HepG2 (cell line): ENCODE measurements around the gene PDILT. TPM values are rescaled to one million over a fixed set of nuclear protein-coding genes. Genes with fewer than 3 reads are reported as not detected.
A peak's percentile ranks its signal among the peaks of the same experiment; 100 is the strongest.

Experiments
- ATAC-seq: fragments of 200-7000 bp; cut with Tn5 transposase; 3 replicates; pipeline ENCODE4 v1.9.1; 2020; ENCODE audit warnings: mild to moderate bottlenecking, moderate library complexity
- BruUV-seq: library from RNA; stranded (reverse); fragments of 400-500 nt; replicated peaks from 2 replicates; lab custom pipeline; 2021; lab: Mats Ljungman, UMichigan
- CTCF ChIA-PET: fragments of 300-600 bp; formaldehyde crosslinking; extraction: SDS; loops from one replicate; lab custom pipeline; 2021; ENCODE audit warnings: low total read pairs, inconsistent platforms, low intra/inter-chr PET ratio; lab: Yijun Ruan, JAX
- POLR2A ChIA-PET: fragments of 350-600 bp; sonication (Branson Sonifier 250); formaldehyde crosslinking; loops from one replicate; lab custom pipeline; 2020; ENCODE audit warnings: antibody characterized with exemption, inconsistent platforms; lab: Yijun Ruan, JAX
- DNase-seq: peaks from one replicate; pipeline ENCODE4 v3.0.0-alpha.2; 2015; ENCODE audit warnings: low spot score
- FAIRE-seq: peaks from 3 replicates; lab custom pipeline; 2011; peaks lifted over from hg19 to GRCh38; lab: Jason Lieb, UNC
- H2AFZ ChIP-seq: one replicate; pipeline ENCODE4 v1.6.1; 2011; ENCODE audit warnings: low read length, inconsistent platforms
- H3K27ac ChIP-seq: fragments of 300-600 bp; 3 replicates; pipeline ENCODE4 v1.8.0; 2011; ENCODE audit warnings: mixed run types, mild to moderate bottlenecking, mixed read lengths, low read length, inconsistent platforms; ENCODE audit not compliant: insufficient read depth; ENCODE audit errors: extremely low read length
- H3K27me3 ChIP-seq, 2 experiments: fragments of 200-600 bp in 1 of 2; 2 replicates in 1 of 2; 3 replicates in 1 of 2; pipeline versions ENCODE4 v1.6.0 to v1.8.0; 2011; ENCODE audit warnings: low read length in 2 of 2, mild to moderate bottlenecking in 2 of 2, moderate library complexity in 2 of 2, inconsistent platforms in 1 of 2; ENCODE audit not compliant: insufficient read depth in 2 of 2, control insufficient read depth in 1 of 2
- H3K36me3 ChIP-seq, 2 experiments: fragments of 200-600 bp in 1 of 2; replicated peaks in 1 of 2; 2 replicates in 1 of 2; 3 replicates in 1 of 2; pipeline versions ENCODE4 v1.5.1 to v1.8.0; 2011; ENCODE audit warnings: low read length in 2 of 2, inconsistent platforms in 1 of 2; ENCODE audit not compliant: insufficient read depth in 2 of 2, control insufficient read depth in 1 of 2
- H3K4me1 ChIP-seq: 2 replicates; pipeline ENCODE4 v1.5.1; 2012; ENCODE audit warnings: low read length, inconsistent platforms; ENCODE audit not compliant: insufficient read depth
- H3K4me2 ChIP-seq: 2 replicates; pipeline ENCODE4 v1.6.0; 2011; ENCODE audit warnings: low read depth, low read length, inconsistent platforms
- H3K4me3 ChIP-seq, 3 experiments: fragments of 200-600 bp in 1 of 3; sonication (generic), shearing (Covaris generic) in 1 of 3; replicated peaks in 1 of 3; 2 replicates each; pipeline ENCODE4 v1.5.1; 2011 to 2016; ENCODE audit warnings: low read length in 3 of 3, inconsistent platforms in 2 of 3, low read depth in 2 of 3, mild to moderate bottlenecking in 2 of 3, control low read depth in 1 of 3, mixed read lengths in 1 of 3; ENCODE audit not compliant: insufficient read depth in 1 of 3
- H3K79me2 ChIP-seq: one replicate; pipeline ENCODE4 v1.6.1; 2011; ENCODE audit warnings: low read length, inconsistent platforms; ENCODE audit not compliant: insufficient read depth
- H3K9ac ChIP-seq: 2 replicates; pipeline ENCODE4 v1.6.0; 2011; ENCODE audit warnings: mild to moderate bottlenecking, low read depth, low read length, inconsistent platforms; ENCODE audit not compliant: insufficient read depth
- H3K9me3 ChIP-seq: 2 replicates; pipeline ENCODE4 v1.5.1; 2012; ENCODE audit warnings: mild to moderate bottlenecking, low read length
- H4K20me1 ChIP-seq: 2 replicates; pipeline ENCODE4 v1.6.0; 2011; ENCODE audit warnings: inconsistent platforms, mild to moderate bottlenecking, low read length, moderate library complexity; ENCODE audit not compliant: insufficient read depth
- EHMT2 ChIP-seq: fragments of 200-600 bp; sonication (generic); IDR thresholded peaks from 2 replicates; pipeline ENCODE4 v1.7.0; 2017; ENCODE audit warnings: antibody characterized with exemption, low read depth, low read length, borderline replicate concordance
- MEF2D ChIP-seq: sonication (generic); formaldehyde crosslinking; IDR thresholded peaks from 2 replicates; pipeline ENCODE4 v1.5.1; 2020; ENCODE audit warnings: mild to moderate bottlenecking, missing genetic modification reagents
- POGZ ChIP-seq: sonication (generic); formaldehyde crosslinking; IDR thresholded peaks from 2 replicates; pipeline ENCODE4 v1.4.0; 2020; ENCODE audit warnings: mild to moderate bottlenecking, missing genetic modification reagents
- PTBP1 ChIP-seq: fragments of 200-400 bp; formaldehyde crosslinking; IDR thresholded peaks from 2 replicates; pipeline ENCODE4 v1.6.1; 2018; ENCODE audit warnings: low read length, low read depth; ENCODE audit not compliant: poor library complexity, severe bottlenecking
- TFDP1 ChIP-seq: IDR thresholded peaks from 2 replicates; pipeline ENCODE4 v1.6.1; 2016; ENCODE audit warnings: missing compliant biosample characterization, missing genetic modification reagents, borderline replicate concordance
- ZBTB7A ChIP-seq: sonication (generic); formaldehyde crosslinking; IDR thresholded peaks from 2 replicates; pipeline ENCODE4 v1.8.0; 2022; ENCODE audit warnings: mild to moderate bottlenecking, missing genetic modification reagents
- ZMYM4 ChIP-seq: sonication (generic); formaldehyde crosslinking; IDR thresholded peaks from 2 replicates; pipeline ENCODE4 v1.8.1; 2023; ENCODE audit warnings: mild to moderate bottlenecking, missing genetic modification reagents
- ZNF432 ChIP-seq: sonication (generic); formaldehyde crosslinking; IDR thresholded peaks from 2 replicates; pipeline ENCODE4 v1.5.0; 2020; ENCODE audit warnings: missing genetic modification reagents, mild to moderate bottlenecking, borderline replicate concordance
- ZNF567 ChIP-seq: sonication (generic); formaldehyde crosslinking; IDR thresholded peaks from 2 replicates; pipeline ENCODE4 v1.8.1; 2023; ENCODE audit warnings: mild to moderate bottlenecking, missing genetic modification reagents, borderline replicate concordance
- ZNF644 ChIP-seq: IDR thresholded peaks from 2 replicates; pipeline ENCODE4 v1.6.1; 2016; ENCODE audit warnings: low read depth
- WGBS: methylation state at CpG from one replicate; pipeline ENCODE4 v1.1.6; 2017; ENCODE audit warnings: low lambda C conversion rate; 5-methylcytosine and 5-hydroxymethylcytosine counted together
- in situ Hi-C: cut with HindIII; loops from 2 replicates; pipeline ENCODE4 v1.10.0; 2017; ENCODE audit warnings: low pct_unique_long_range_greater_than_20kb; ENCODE audit not compliant: extremely low pct_ligation_motif_present
- intact Hi-C: fragments of 100-400 bp; cut with micrococcal nuclease; formaldehyde crosslinking; loops from one replicate; pipeline ENCODE4 v1.10.0; 2022; ENCODE audit not compliant: unreplicated experiment
- polyA plus RNA-seq, 8 experiments: library from polyadenylated mRNA; depleted of rRNA in 3 of 8; stranded (reverse) in 7 of 8; unstranded in 1 of 8; fragments of >200 nt; fragmentation: Illumina TruSeq in 4 of 8; extraction: Trizol in 4 of 8; gene quantifications; 2 replicates each; pipeline versions ENCODE4 v1.2.1 to v1.2.3, GENCODE V29; 2011 to 2016; ENCODE audit warnings: low read depth in 4 of 8, missing spikeins in 1 of 8, mixed read lengths in 1 of 8; ENCODE audit not compliant: insufficient read depth in 1 of 8
- total RNA-seq, 5 experiments: library from RNA; depleted of rRNA; stranded (reverse); fragments of >200 nt; fragmentation: Illumina TruSeq; extraction: Trizol; gene quantifications; 2 replicates each; pipeline ENCODE4 v1.2.3, GENCODE V29; 2016; ENCODE audit warnings: low read depth in 1 of 5
- TF ChIP-seq, protein P1 (sequence below): IDR thresholded peaks from 2 replicates; pipeline ENCODE4 v1.6.1; 2016; ENCODE audit warnings: low read depth, borderline replicate concordance
- TF ChIP-seq, protein P2 (sequence below): sonication (generic); formaldehyde crosslinking; IDR thresholded peaks from 2 replicates; pipeline ENCODE4 v1.4.0; 2020; ENCODE audit warnings: mild to moderate bottlenecking, missing genetic modification reagents
- TF ChIP-seq, protein P3 (sequence below): sonication (generic); formaldehyde crosslinking; IDR thresholded peaks from 2 replicates; pipeline ENCODE4 v1.5.1; 2020; ENCODE audit warnings: mild to moderate bottlenecking, missing genetic modification reagents, moderate library complexity

The PDILT gene
- total and polyA plus RNA-seq, 2 of the 13 experiments (the other 11 are each of a cell fraction or from before 2014, with no cell fraction given) = not detected

GRCh38 chr16:20427401-20427797, 22.9 kb upstream of the PDILT start (continued):
- TF ChIP-seq POGZ (0 out of 2 replicates have a peak, but pooled peaks have one; percentile 33), ZNF567 (CRISPR knock-in tag) (0 out of 2 replicates have a peak, but pooled peaks have one; percentile 73), MEF2D (peak; percentile 50; the same call in 1 of the 2 replicates), ZBTB7A (0 out of 2 replicates have a peak, but pooled peaks have one; percentile 23), ZNF644 (CRISPR knock-in tag) (peak; percentile 79), TFDP1 (0 out of 2 replicates have a peak, but pooled peaks have one; percentile 11), ZMYM4 (CRISPR knock-in tag) (peak; percentile 67), EHMT2 (0 out of 2 replicates have a peak, but pooled peaks have one; percentile 5)
- TF ChIP-seq, protein P1, sequence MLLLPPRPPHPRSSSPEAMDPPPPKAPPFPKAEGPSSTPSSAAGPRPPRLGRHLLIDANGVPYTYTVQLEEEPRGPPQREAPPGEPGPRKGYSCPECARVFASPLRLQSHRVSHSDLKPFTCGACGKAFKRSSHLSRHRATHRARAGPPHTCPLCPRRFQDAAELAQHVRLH (CRISPR knock-in tag) = peak; percentile 67; the same call in 1 of the 2 replicates
- TF ChIP-seq, all 625 proteins: peak for 20; not testable (repeated sequence) for 605

GRCh38 chr16:20424129-20424866, 19.8 kb upstream of the PDILT start:
- Histone ChIP-seq H3K79me2 (no peaks in the 10 kb centered on the region), H3K36me3 (no peaks in the 10 kb centered on the region), H3K27me3 (no peaks in the 10 kb centered on the region), H4K20me1 (no peaks in the 10 kb centered on the region), H3K9me3 (no peaks in the 10 kb centered on the region), H3K9ac (no peak overlapping the region), H3K4me3 (no peak overlapping the region), H3K27ac (peak overlapping the region; percentile 71), H3K4me2 (peak overlapping the region; percentile 36), H3K4me1 (peaks cover 58% of the 10 kb centered on the region), H2AFZ (no peak overlapping the region)
- ChIA-PET POLR2A (interaction anchor here (0.7 to 1.4 kb wide), 3 partner anchors 15 to 253 kb away, joined by 3 to 8 read pairs (median 3); partner anchors contain the start of gene ACSM5), CTCF (no interaction called here)
- FAIRE-seq (peak; percentile 66), ATAC-seq (peak; percentile 88), DNase-seq (peak; percentile 88)
- intact Hi-C loops = loop anchor here (10.0 kb wide), 1 partner anchor 1319 kb away; no protein-coding TSS in a partner anchor
- WGBS = 2% methylated on average over 2 of the region's 2 CpGs
- in situ Hi-C loops = no loop called here
- BruUV-seq = no TSS peak
- TF ChIP-seq ZNF432 (no peak), PTBP1 (no peak)
- TF ChIP-seq, protein P2, sequence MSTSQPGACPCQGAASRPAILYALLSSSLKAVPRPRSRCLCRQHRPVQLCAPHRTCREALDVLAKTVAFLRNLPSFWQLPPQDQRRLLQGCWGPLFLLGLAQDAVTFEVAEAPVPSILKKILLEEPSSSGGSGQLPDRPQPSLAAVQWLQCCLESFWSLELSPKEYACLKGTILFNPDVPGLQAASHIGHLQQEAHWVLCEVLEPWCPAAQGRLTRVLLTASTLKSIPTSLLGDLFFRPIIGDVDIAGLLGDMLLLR = no peak
- TF ChIP-seq, protein P3, sequence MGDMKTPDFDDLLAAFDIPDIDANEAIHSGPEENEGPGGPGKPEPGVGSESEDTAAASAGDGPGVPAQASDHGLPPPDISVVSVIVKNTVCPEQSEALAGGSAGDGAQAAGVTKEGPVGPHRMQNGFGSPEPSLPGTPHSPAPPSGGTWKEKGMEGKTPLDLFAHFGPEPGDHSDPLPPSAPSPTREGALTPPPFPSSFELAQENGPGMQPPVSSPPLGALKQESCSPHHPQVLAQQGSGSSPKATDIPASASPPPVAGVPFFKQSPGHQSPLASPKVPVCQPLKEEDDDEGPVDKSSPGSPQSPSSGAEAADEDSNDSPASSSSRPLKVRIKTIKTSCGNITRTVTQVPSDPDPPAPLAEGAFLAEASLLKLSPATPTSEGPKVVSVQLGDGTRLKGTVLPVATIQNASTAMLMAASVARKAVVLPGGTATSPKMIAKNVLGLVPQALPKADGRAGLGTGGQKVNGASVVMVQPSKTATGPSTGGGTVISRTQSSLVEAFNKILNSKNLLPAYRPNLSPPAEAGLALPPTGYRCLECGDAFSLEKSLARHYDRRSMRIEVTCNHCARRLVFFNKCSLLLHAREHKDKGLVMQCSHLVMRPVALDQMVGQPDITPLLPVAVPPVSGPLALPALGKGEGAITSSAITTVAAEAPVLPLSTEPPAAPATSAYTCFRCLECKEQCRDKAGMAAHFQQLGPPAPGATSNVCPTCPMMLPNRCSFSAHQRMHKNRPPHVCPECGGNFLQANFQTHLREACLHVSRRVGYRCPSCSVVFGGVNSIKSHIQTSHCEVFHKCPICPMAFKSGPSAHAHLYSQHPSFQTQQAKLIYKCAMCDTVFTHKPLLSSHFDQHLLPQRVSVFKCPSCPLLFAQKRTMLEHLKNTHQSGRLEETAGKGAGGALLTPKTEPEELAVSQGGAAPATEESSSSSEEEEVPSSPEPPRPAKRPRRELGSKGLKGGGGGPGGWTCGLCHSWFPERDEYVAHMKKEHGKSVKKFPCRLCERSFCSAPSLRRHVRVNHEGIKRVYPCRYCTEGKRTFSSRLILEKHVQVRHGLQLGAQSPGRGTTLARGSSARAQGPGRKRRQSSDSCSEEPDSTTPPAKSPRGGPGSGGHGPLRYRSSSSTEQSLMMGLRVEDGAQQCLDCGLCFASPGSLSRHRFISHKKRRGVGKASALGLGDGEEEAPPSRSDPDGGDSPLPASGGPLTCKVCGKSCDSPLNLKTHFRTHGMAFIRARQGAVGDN (CRISPR knock-in tag) = no peak
